IPS-18c (cell line): ENCODE data around the gene KCNQ4.

Source experiments
- H3K4me3 ChIP-seq: 2 replicates; pipeline ENCODE4 v1.7.0; 2013; ENCODE audit warnings: low read depth, mild to moderate bottlenecking, low read length, moderate library complexity; ENCODE audit not compliant: insufficient read depth
- H3K9me3 ChIP-seq: one replicate; pipeline ENCODE4 v1.6.1; 2013; ENCODE audit warnings: mild to moderate bottlenecking, low read length, moderate library complexity; ENCODE audit not compliant: control insufficient read depth, insufficient read depth

The KCNQ4 gene

DNA sequence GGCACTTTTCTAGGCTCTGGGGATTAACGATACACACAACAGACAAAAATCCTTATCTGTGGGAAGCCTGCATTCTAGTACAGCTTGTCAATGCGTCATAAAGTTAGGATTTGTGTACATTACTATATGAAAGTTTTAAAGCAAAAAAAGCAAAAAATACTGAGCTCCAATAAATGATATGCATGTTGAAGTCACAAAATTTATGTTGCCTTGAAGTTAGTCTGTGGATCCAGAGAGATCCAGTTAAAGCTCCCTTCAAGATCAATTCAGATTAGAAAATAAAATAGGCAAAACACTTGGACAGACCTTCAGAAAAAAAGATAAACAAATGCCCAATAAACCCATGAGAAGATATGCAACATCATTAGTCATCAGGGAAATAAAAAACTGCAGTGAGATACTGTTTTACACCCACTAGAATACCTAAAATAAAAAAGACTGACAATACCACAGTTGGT, 33.1 kb upstream of the KCNQ4 start:
- H3K4me3 ChIP-seq = no peak overlapping the region
- no peaks in the 10 kb centered on the region for H3K9me3 ChIP-seq

DNA sequence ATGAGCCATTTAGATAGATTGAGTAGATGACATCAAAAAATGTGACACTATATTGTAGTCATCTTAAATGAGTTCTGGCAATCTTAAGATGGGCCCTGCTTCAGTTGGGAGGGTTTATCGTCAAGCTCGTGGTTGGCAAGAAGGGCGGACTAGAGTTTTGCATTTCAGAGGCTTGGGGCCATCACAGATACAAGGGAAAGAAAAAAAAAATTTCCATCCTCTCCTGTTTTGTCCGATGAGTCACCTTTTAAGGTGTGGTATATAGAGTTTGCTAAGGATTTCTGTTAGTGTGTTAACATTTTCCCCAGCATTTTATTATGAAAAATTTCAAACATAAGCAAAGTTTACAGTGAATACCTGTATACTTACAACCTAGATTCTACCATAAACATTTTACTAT, 31.8 kb upstream of the KCNQ4 start:
- Histone ChIP-seq H3K9me3 (no peaks in the 10 kb centered on the region), H3K4me3 (no peak overlapping the region)

DNA sequence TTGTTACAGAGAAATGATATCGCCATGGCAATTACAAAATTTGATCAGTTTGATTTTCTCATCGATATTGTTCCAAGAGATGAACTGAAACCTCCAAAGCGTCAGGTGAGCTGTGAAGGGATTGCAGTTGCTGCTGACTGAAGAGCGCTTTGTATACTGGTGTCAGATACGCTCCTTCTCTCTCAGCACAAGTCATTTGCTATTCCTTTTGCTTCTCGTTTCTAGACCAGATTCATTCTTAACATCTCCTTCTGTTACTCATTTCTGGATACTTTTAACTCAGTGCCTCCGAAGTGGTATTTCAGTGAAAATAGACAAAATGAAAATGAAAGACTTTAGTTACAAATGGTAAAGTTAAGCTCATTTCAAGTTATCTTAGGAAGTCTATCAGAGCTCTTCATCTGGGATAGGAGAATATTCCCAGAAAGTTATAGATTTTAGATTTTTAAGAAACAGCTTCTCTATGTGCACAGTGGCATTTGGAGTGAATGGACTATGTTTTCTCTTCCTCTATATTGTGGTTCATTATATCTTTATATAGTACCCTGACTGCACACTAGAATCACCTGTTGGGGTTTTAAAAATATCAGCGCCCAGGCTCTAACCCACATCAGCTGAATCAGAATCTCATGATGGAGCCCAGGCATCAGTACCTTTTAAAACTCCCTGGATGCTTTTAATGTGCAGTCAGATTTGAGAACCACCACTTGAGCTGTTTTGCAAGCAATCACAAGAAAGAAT, 30.3 kb upstream of the KCNQ4 start:
- Histone ChIP-seq H3K4me3 (no peak overlapping the region), H3K9me3 (no peaks in the 10 kb centered on the region)

DNA sequence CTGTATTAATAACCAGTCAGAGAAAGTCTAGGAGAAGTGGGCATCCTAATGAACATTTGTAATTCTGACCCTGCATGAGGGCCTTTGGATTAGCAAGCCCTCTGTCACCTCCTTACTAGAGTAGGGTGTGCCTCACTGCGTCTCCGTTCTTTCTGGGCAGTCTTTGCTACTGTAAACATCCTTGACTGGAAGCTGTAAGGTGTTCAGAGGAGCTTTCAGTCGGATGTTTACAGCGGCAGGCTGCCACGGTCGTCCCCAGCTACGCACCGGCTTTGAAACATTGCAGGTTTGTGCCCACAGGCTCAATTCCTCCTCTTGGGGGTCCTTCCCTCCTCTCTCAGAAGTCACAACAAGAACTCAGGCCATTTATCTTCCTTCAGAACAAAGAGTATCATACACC, 29.4 kb upstream of the KCNQ4 start:
- no peaks in the 10 kb centered on the region for H3K9me3 ChIP-seq
- no peak overlapping the region for H3K4me3 ChIP-seq

DNA sequence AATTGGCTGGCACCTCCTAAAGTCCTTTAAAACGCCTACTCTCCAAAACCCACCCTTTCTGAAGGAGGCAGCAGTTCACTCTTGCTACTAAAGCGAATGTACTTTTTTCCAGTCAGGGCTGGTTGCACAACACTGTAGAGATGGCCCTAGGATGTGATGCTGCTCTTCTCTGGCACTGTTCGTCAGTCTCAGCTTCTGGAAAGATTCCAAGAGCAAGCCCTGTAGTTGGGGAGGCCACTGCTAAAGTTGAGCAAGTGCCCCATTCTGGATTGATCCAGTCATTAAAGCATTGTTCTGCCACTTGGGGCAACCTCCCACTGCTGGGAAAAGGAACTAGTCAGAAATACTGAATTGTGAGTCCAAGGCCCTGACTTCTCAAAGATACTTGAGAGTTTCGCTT, 28.5 kb upstream of the KCNQ4 start:
- H3K9me3 ChIP-seq = no peaks in the 10 kb centered on the region
- H3K4me3 ChIP-seq = no peak overlapping the region

DNA sequence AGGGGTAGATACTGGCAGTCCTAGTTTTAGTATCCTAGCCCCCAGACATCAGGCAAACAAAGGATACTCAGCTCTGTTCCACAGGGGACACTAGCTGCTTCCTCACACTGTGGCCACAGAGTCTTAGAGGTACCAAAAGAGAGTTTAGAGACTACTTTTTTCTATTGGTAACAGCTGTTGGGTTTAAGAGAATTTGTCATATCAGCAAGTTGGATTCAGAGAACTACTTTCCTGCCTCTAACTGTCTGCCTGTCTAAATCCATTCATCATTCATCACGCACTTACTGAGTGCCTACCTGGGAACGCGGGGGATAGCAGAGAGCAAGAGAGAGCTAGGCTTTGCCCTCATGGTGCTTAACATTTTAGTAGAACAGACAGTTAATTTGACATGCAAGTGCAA, 27.1 kb upstream of the KCNQ4 start:
- Histone ChIP-seq H3K4me3 (no peak overlapping the region), H3K9me3 (no peaks in the 10 kb centered on the region)

DNA sequence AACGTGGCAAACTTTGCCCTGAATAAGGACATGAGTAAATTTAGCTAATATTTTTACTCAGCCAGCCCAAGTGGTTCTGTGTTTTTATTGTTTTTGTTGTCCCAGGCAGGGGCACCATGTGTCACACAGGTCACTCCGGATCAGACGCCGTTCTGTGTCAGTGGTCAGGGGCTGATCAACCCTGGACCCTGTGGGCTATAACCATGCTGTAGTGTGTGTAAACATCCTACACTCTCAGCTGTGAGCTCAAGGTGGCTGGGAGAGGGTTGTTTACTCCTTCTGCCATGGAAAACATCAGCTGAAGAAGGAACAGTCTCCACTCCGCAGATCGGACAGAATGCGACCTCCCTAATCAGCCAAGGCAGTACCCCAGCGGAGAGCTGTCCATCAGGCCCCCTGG, 26.5 kb upstream of the KCNQ4 start:
- Histone ChIP-seq H3K4me3 (no peak overlapping the region), H3K9me3 (no peaks in the 10 kb centered on the region)

DNA sequence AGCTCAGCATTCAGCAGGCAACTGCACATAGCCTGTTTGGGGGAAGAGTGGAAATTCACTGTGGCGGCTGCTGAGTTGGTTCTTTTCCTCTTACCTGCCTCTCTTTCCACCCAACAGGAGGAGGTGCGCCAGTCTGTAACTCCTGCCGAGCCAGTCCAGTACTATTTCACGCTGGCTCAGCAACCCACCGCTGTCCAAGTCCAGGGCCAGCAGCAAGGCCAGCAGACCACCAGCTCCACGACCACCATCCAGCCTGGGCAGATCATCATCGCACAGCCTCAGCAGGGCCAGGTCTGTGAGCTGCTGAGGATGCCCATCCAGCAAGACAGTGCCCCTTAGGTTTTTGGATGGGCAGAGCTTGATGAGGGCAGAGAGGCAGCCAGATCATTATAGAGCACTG, 25.6 kb upstream of the KCNQ4 start:
- Histone ChIP-seq H3K4me3 (no peak overlapping the region), H3K9me3 (no peaks in the 10 kb centered on the region)

DNA sequence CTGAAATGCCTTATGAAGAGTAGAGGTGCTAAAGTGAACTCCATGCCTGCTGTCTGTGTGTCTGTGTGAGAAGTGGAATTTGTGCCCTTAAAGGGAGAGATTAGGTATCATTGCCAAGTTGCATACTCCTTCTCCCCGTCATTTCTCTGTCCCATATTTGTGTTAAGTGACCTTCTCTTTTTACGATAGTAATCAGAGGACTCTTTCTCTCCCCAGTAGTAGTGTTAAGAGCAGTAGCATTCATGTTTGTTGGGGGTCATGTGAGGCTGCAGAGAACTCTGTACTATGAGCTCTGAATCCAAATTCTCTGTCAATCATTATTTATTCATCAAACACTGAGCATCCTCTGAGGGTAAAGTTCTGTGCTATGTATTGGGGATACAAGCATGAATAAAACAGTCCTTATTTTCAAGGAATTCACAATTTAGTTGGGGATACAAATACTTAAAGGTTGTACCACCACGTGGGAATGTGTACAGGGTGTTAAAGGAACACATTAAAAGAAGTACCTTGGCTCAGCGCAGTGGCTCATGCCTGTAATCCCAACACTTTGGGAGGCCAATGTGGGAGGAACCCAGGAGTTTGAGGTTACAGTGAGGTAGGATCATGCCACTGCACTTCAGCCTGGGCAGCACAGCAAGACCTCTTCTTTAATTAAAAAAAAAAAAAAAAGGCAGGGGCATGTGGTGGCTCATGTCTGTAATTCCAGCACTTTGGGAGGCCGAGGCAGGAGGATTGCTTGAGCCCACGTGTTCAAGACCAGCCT, 24.8 kb upstream of the KCNQ4 start:
- no peaks in the 10 kb centered on the region for H3K9me3 ChIP-seq
- H3K4me3 ChIP-seq = no peak overlapping the region

DNA sequence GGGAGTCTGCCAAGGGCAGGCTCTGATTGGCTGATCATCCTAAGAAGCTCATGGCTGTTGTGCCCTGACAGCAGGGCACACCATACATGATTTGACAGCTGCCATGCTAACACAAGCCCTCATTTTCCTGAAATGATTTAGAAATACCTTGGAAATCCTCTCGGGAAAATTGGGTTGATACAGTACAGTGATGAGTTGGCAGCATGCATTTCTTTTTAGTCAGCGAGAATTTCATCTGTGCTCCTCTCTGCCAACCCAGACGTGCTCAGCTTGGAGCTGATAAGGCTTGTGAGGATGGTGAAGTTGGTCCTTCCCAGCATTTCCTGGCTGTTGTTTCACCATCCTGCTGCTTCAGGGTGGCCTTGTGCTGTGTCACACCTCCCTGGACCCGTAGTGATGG, 22.6 kb upstream of the KCNQ4 start:
- H3K4me3 ChIP-seq = no peak overlapping the region
- H3K9me3 ChIP-seq = no peaks in the 10 kb centered on the region

DNA sequence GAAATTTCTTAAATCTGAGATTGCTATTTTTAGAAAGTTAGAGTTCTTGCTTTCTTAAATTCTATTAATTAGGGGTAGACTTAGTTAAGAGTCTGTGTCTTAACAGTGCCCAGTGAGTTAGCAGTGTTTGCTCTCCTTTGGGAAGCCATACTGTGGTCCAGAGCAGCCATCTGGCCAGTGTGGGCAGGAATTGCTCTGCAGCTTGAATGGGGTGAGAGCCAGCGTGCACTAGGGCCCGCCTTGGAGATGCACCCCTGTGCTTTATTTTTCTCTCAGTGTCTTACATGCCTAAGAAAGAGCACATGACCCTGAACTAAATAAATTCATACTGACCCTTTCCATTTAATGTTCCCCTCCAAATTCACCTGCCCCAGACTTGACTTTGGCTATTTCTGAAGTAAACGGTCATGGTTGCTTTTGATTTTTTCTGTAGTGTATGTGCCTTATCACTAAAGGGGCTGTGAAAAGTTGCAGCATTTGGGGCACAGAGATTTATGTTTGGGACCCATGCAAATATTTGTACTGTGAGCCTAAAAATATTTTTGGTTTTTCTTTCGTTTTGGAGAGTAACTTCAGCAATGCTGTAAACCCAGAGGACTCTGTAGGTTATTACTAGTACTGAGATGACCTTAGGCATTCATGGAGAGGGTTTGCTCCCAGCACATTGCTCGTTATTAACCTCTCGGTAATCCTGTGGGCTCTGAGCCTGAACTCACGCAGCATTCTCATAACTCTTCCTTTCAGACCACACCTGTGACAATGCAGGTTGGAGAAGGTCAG, 21.3 kb upstream of the KCNQ4 start:
- H3K4me3 ChIP-seq = no peak overlapping the region
- no peaks in the 10 kb centered on the region for H3K9me3 ChIP-seq

DNA sequence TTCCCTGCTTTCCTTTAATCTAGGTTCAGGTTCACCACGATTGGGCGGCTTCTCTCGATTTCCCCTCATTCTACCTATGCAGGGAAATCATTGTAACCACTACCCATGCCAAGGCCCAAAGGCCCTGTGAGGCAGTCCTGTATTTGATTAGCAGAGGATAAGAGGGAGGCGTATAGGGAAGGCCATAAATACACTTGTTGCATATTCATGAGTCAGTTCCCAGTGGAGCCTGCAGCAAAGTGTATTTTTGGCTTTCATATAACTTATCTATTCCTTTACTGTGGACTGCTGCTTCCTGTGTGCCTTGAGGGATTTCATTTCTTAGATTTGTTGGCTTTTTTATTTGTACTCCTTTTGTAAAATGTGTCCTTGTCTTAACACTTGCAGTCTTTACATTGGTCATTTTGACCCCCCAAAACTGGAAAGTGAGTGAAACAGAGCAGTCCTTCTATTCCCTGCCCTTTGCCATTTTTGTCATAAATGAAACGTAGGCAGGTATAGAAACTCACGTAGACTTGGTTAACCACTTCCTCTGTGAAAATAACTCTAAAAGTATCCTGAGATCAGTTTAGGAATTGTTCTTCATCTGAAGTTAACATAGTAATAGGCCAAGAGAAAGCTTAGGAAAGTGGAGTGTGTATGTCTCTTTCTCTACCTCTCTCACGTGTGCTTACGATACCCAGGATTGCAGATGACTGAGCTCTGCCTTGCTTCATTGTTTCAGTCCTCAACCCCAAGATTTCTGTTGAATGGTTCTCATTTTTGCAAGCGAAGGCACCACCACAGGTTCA, 19.6 kb upstream of the KCNQ4 start:
- Histone ChIP-seq H3K4me3 (no peak overlapping the region), H3K9me3 (no peaks in the 10 kb centered on the region)

DNA sequence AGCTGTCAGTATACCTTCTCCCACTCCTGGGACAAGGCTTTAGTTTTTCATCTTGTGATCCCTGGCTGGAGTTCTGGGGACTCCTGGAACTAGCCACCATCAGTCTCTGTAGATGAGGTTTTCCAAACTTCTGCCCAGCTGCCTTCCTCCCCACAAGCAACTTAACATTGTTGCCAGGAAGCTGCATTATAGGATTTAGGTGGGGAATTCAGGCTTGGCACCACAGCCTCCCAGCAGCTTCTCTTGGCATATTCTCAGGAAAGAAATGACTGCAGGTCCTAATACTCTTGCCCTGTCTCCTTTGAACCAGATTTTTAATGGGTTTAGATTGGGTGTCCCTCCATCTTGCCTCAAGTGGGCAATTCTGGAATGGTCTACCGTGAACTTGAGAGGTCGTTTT, 18.6 kb upstream of the KCNQ4 start:
- Histone ChIP-seq H3K4me3 (no peak overlapping the region), H3K9me3 (no peaks in the 10 kb centered on the region)

DNA sequence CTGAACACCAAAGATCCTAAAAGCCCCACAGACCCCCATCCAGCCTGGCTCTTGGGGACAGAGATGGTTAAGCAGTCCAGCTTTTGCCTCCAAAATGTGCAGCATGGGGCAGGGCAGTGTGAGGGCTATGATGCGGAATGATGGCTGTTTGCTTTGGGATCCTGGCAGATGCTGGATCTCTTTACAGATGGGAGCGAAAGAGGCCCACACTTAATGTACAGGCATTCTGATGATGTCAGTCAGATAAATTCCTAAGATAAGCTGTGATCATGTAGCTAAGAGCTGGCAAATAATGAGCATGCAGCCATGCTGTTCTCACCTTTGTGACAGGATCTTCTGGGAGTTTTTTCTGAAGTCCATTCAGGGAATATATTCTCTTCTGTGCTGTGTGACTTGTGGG, 17.6 kb upstream of the KCNQ4 start:
- Histone ChIP-seq H3K9me3 (no peaks in the 10 kb centered on the region), H3K4me3 (no peak overlapping the region)

DNA sequence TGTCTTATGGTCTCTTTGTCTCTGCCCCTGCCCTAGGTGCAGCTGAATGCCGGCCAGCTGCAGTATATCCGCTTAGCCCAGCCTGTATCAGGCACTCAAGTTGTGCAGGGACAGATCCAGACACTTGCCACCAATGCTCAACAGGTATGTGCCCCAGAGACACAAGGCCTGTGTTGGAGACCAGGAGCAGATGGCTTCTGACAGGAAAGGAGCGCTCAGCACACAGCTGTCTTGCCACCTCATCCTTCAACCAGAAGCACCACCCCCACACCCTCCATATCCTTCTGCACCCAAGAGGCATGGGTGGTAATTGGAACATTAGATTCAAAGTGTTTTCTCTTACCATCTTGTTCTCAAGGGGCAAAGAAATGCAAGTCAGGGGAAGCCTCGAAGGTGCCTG, 17.0 kb upstream of the KCNQ4 start:
- H3K9me3 ChIP-seq = no peaks in the 10 kb centered on the region
- H3K4me3 ChIP-seq = no peak overlapping the region

DNA sequence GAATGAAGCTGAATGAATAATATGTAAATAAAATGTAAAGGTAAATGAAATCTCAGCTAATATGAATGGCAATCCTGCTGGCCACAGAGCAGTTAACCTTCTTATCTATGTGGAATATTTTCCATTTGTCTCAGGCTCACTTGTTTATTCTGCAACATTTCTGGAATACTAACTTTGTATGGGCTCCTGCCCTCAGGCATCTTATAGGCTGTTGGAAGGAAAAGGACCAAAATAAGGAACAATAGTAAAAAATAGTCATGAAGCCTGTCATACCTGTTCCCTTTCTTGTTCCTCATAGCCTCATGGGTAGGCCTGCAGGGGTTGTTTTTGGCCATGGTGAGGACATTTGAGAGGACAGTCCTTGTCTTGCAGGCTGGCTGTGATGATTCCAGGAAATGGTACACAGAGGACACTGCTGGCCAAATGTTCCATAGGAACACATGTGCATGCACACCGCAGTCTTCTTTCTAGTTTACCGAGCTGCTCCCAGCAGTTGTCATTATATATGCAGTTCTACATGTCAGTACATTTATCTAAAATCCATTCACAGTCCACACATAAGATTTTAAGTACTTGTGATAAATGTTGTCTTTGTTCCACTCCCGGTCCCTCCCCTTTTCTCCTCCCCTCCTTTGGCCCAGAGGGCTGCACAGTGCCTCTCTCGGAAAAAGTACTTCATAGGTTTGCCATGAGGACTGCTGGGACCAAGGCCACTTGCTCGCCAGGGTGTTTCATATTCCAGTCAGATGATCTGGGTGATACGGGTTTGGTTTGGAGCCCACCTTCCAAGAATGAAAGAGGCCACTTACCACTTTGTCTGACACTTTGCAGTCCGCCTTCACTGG, 15.2 kb upstream of the KCNQ4 start:
- Histone ChIP-seq H3K9me3 (no peaks in the 10 kb centered on the region), H3K4me3 (no peak overlapping the region)
